Hepatocyte (in vitro differentiated cells): ENCODE results near the gene PPA2. TPM values are rescaled to one million over a fixed set of nuclear protein-coding genes. Genes with fewer than 3 reads are reported as not detected.
"Not testable (repeated sequence)": the region's sequence is repeated elsewhere in the genome, so short reads cannot be mapped to it uniquely, and the experiment has no call there.

Experiments
- DNase-seq: peaks from one replicate; pipeline ENCODE4 v3.0.0-alpha.2; 2016; ENCODE audit warnings: low spot score
- H2AFZ ChIP-seq: fragments of 200-600 bp; sonication (generic); 2 replicates; pipeline ENCODE4 v1.6.0; 2016; ENCODE audit warnings: antibody characterized with exemption, mild to moderate bottlenecking
- H3K27ac ChIP-seq: fragments of 200-600 bp; sonication (generic); 2 replicates; pipeline ENCODE4 v1.5.1; 2016; ENCODE audit warnings: mild to moderate bottlenecking
- H3K27me3 ChIP-seq: fragments of 200-600 bp; sonication (generic); 2 replicates; pipeline ENCODE4 v1.6.1; 2016
- H3K36me3 ChIP-seq: fragments of 200-600 bp; sonication (generic); replicated peaks from 2 replicates; pipeline ENCODE4 v1.5.1; 2016; ENCODE audit warnings: low read depth; ENCODE audit not compliant: insufficient read depth
- H3K4me1 ChIP-seq: fragments of 200-600 bp; sonication (generic); 2 replicates; pipeline ENCODE4 v1.5.1; 2016; ENCODE audit warnings: mild to moderate bottlenecking, moderate library complexity; ENCODE audit not compliant: insufficient read depth
- H3K4me2 ChIP-seq: fragments of 200-600 bp; sonication (generic); 2 replicates; pipeline ENCODE4 v1.6.0; 2016
- H3K4me3 ChIP-seq: fragments of 200-600 bp; sonication (generic); 2 replicates; pipeline ENCODE4 v1.5.1; 2016; ENCODE audit warnings: mild to moderate bottlenecking
- H3K79me2 ChIP-seq: fragments of 200-600 bp; sonication (generic); 2 replicates; pipeline ENCODE4 v1.6.0; 2017; ENCODE audit warnings: mild to moderate bottlenecking
- H3K9me2 ChIP-seq: fragments of 200-600 bp; sonication (generic); replicated peaks from 2 replicates; pipeline ENCODE4 v1.6.0; 2017; ENCODE audit warnings: mild to moderate bottlenecking; ENCODE audit not compliant: insufficient read depth
- H3K9me3 ChIP-seq: fragments of 200-600 bp; sonication (generic); 2 replicates; pipeline ENCODE4 v1.5.1; 2016; ENCODE audit warnings: low read depth, mild to moderate bottlenecking
- H4K20me1 ChIP-seq: fragments of 200-600 bp; sonication (generic); 2 replicates; pipeline ENCODE4 v1.6.0; 2016; ENCODE audit warnings: mild to moderate bottlenecking; ENCODE audit not compliant: insufficient read depth, poor library complexity, severe bottlenecking
- CTCF ChIP-seq: fragments of 200-600 bp; sonication (generic); IDR thresholded peaks from 2 replicates; pipeline ENCODE4 v1.5.1; 2016; ENCODE audit warnings: antibody characterized with exemption, mild to moderate bottlenecking; ENCODE audit not compliant: poor library complexity
- EZH2 ChIP-seq: fragments of 200-600 bp; sonication (generic); IDR thresholded peaks from 2 replicates; pipeline ENCODE4 v1.6.1; 2016; ENCODE audit warnings: antibody characterized with exemption, mild to moderate bottlenecking, borderline replicate concordance
- EZH2phosphoT487 ChIP-seq: fragments of 200-600 bp; sonication (generic); IDR thresholded peaks from one replicate; pipeline ENCODE4 v1.6.1; 2018; ENCODE audit warnings: antibody characterized with exemption, mild to moderate bottlenecking, low read depth, moderate library complexity; ENCODE audit not compliant: unreplicated experiment, severe bottlenecking
- WGBS: methylation state at CpG from one replicate; pipeline ENCODE4 v1.1.6; 2016; ENCODE audit warnings: low lambda C conversion rate; ENCODE audit errors: missing lambda C conversion rate; 5-methylcytosine and 5-hydroxymethylcytosine counted together
- polyA plus RNA-seq: library from polyadenylated mRNA; unstranded; fragments of >200 nt; fragmentation: Nextera tagmentation; extraction: Ambion mirVana; gene quantifications from 2 replicates; pipeline ENCODE4 v1.2.1, GENCODE V29; 2016
- total RNA-seq: library from RNA; depleted of rRNA; stranded (reverse); fragments of >200 nt; gene quantifications from 2 replicates; pipeline ENCODE4 v1.2.3, GENCODE V29; 2014

Gene PPA2
- total and polyA plus RNA-seq, 2 experiments from 2014 or later, result 102 to 122 TPM

DNA sequence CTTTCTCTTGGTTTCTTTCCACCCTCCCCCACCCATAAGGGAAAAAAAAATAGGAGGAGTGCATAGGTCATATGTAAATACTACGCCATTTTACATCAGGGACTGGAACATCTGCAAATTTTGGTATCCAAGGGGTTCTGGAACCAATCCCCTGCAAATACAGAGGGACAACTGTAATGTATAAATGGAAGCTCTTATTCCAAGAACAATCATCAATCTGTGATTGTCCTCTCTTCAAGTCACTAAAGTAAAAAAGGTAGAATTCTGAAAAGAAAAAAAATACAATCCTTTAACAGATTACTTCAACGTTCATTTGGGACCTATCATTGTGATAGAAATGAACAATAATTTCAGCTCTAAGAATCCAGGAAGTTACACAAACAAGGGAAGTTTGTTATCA is 13.6 kb downstream of the PPA2 start:
- Histone ChIP-seq H4K20me1 (no peaks in the 10 kb centered on the region), H3K4me3 (no peak overlapping the region), H3K36me3 (no peaks in the 10 kb centered on the region), H3K27ac (no peak overlapping the region), H3K79me2 (peaks cover 52% of the 10 kb centered on the region), H3K9me2 (no peaks in the 10 kb centered on the region), H3K4me1 (no peaks in the 10 kb centered on the region), H2AFZ (no peak overlapping the region), H3K27me3 (no peaks in the 10 kb centered on the region), H3K9me3 (no peaks in the 10 kb centered on the region), H3K4me2 (no peak overlapping the region)
- WGBS, result 89% methylated on average over 2 of the region's 2 CpGs
- no peak for DNase-seq
- TF ChIP-seq EZH2phosphoT487, result no peak
- TF ChIP-seq EZH2, result no peak

- not testable (repeated sequence) for H3K9me3 ChIP-seq, H3K4me2 ChIP-seq, H3K4me3 ChIP-seq, H3K4me1 ChIP-seq, H4K20me1 ChIP-seq, H3K9me2 ChIP-seq, H3K27ac ChIP-seq, H3K27me3 ChIP-seq, DNase-seq, H2AFZ ChIP-seq, H3K36me3 ChIP-seq
- WGBS, result 95% methylated on average over 11 of the region's 11 CpGs
- H3K79me2 ChIP-seq, result peaks cover 40% of the 10 kb centered on the region
These were observed 15.3 kb downstream of the PPA2 start for GRCh38 chr4:105458541-105458940.

DNA sequence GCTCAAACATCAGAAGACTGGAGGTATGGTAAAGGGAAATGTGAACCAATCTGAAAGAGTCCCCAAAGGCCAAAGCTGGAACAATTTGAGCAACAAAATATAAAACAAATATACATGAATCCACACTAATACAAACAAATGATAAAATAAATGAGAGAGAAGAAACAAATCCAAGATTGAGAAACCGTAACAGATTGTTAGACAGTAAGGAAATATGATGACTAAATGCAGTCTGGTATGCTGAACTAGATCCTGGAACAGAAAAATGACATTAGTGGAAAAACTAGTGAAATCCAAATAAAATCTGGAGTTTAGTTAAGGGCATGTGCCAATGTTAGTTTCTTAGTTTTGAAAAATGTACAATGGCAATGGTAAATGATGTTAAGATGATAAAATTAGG is 15.9 kb downstream of the PPA2 start:
- Histone ChIP-seq H3K27ac (no peak overlapping the region), H2AFZ (no peak overlapping the region), H3K27me3 (no peaks in the 10 kb centered on the region), H3K4me2 (no peak overlapping the region), H3K9me2 (no peaks in the 10 kb centered on the region), H3K4me1 (no peaks in the 10 kb centered on the region), H3K9me3 (no peaks in the 10 kb centered on the region), H3K4me3 (no peak overlapping the region), H3K36me3 (no peaks in the 10 kb centered on the region), H4K20me1 (no peaks in the 10 kb centered on the region), H3K79me2 (peaks cover 39% of the 10 kb centered on the region)
- no peak for DNase-seq
- TF ChIP-seq CTCF, result no peak
- TF ChIP-seq EZH2phosphoT487, result no peak
- no peak for TF ChIP-seq EZH2
- 70% methylated on average over 1 of the region's 1 CpG for WGBS

DNA sequence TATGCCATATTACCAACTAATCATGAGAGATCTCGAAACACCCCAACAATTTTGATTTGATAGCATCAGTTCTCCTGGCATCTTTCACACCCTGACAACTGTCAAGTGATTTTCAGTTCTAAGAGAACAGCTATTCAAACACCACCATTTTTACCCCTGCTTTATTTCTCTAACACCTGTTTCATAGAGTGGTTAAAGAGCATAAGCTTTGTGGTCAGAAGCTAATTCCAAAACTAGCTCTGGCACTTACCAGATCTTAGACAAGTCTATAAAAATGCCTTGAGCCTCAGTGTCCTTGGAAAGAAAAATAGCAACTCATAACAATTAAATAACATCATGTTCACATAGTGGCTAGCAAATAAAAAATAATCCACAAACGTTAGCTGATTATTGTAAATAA is 17.9 kb downstream of the PPA2 start:
- Histone ChIP-seq H2AFZ (no peak overlapping the region), H3K4me2 (no peak overlapping the region), H3K4me3 (no peak overlapping the region), H3K27me3 (no peaks in the 10 kb centered on the region), H3K9me3 (no peaks in the 10 kb centered on the region), H3K4me1 (no peaks in the 10 kb centered on the region), H3K79me2 (peaks cover 32% of the 10 kb centered on the region), H3K36me3 (no peaks in the 10 kb centered on the region), H4K20me1 (no peaks in the 10 kb centered on the region), H3K27ac (no peak overlapping the region), H3K9me2 (no peaks in the 10 kb centered on the region)
- 80% methylated on average over 2 of the region's 2 CpGs for WGBS
- no peak for DNase-seq
- no peak for TF ChIP-seq CTCF
- TF ChIP-seq EZH2phosphoT487, result no peak
- no peak for TF ChIP-seq EZH2
